K562 (cell line): ENCODE data around the gene CD19. TPM values are rescaled to one million over a fixed set of nuclear protein-coding genes. Genes with fewer than 3 reads are reported as not detected.

Experiments
- CHAMP1 ChIP-seq: fragments of 450-650 bp; IDR thresholded peaks from 2 replicates; pipeline ENCODE4 v1.6.1; 2016; ENCODE audit warnings: mild to moderate bottlenecking
- CHCHD3 ChIP-seq: fragments of 250-450 bp; sonication (Bioruptor Pico); IDR thresholded peaks from 2 replicates; pipeline ENCODE4 v2.1.2; 2022; ENCODE audit warnings: mild to moderate bottlenecking
- E2F5 ChIP-seq: sonication (generic); formaldehyde crosslinking; IDR thresholded peaks from 2 replicates; pipeline ENCODE4 v1.8.0; 2022; ENCODE audit warnings: mild to moderate bottlenecking, missing genetic modification reagents
- ERF ChIP-seq: fragments of 450-650 bp; formaldehyde crosslinking; IDR thresholded peaks from 2 replicates; pipeline ENCODE4 v1.4.0; 2020; ENCODE audit warnings: mild to moderate bottlenecking, mixed read lengths
- ESRRB ChIP-seq: fragments of 250-450 bp; sonication (Bioruptor Pico); IDR thresholded peaks from 2 replicates; pipeline ENCODE4 v1.5.0; 2020; ENCODE audit warnings: mild to moderate bottlenecking, moderate library complexity, borderline replicate concordance
- FOXJ2 ChIP-seq: fragments of 200-800 bp; sonication (Bioruptor generic); IDR thresholded peaks from 2 replicates; pipeline ENCODE4 v1.6.1; 2016; ENCODE audit warnings: missing genetic modification characterization, missing compliant biosample characterization
- HBP1 ChIP-seq: fragments of 450-650 bp; formaldehyde crosslinking; IDR thresholded peaks from 2 replicates; pipeline ENCODE4 v1.4.0; 2022; ENCODE audit warnings: missing genetic modification characterization
- HOXB6 ChIP-seq: fragments of 250-450 bp; sonication (Bioruptor Pico); IDR thresholded peaks from 2 replicates; pipeline ENCODE4 v1.5.1; 2022; ENCODE audit warnings: mild to moderate bottlenecking, borderline replicate concordance
- JUND ChIP-seq, 2 experiments: IDR thresholded peaks; 2 replicates in 1 of 2; 3 replicates in 1 of 2; pipeline ENCODE4 v1.6.1; 2011; ENCODE audit warnings: borderline replicate concordance in 2 of 2, low read depth in 2 of 2, low read length in 2 of 2, improper control_type of control experiment in 1 of 2, missing biosample characterization in 1 of 2, missing genetic modification characterization in 1 of 2, missing genetic modification reagents in 1 of 2
- MAZ ChIP-seq, 2 experiments: fragments of 450-650 bp in 1 of 2; sonication (generic) in 1 of 2; formaldehyde crosslinking; IDR thresholded peaks in 1 of 2; conservative IDR thresholded peaks in 1 of 2; 2 replicates each; pipeline versions ENCODE4 v1.4.0 to v1.5.0; 2020; ENCODE audit warnings: mild to moderate bottlenecking in 1 of 2, missing genetic modification reagents in 1 of 2
- PTTG1 ChIP-seq: fragments of 450-650 bp; IDR thresholded peaks from 2 replicates; pipeline ENCODE4 v1.6.1; 2016; ENCODE audit warnings: low read depth, mild to moderate bottlenecking, missing genetic modification characterization, missing compliant biosample characterization
- SIN3B ChIP-seq: fragments of 450-650 bp; IDR thresholded peaks from 2 replicates; pipeline ENCODE4 v1.6.1; 2017; ENCODE audit warnings: low read depth, mild to moderate bottlenecking, moderate library complexity
- TCF7 ChIP-seq: sonication (generic); IDR thresholded peaks from 2 replicates; pipeline ENCODE4 v1.6.1; 2016; ENCODE audit warnings: antibody characterized with exemption, borderline replicate concordance
- TCFL5 ChIP-seq: fragments of 250-450 bp; sonication (Bioruptor Pico); conservative IDR thresholded peaks from 2 replicates; pipeline ENCODE4 v1.6.1; 2021; ENCODE audit warnings: mild to moderate bottlenecking, moderate library complexity, matching md5 sums
- YY1 ChIP-seq, 3 experiments: IDR thresholded peaks; 2 replicates each; pipeline ENCODE4 v1.6.1; 2011; ENCODE audit warnings: low read length in 2 of 3, mild to moderate bottlenecking in 2 of 3, moderate library complexity in 2 of 3, borderline replicate concordance in 1 of 3, control low read depth in 1 of 3, low read depth in 1 of 3; ENCODE audit not compliant: insufficient read depth in 3 of 3, insufficient replicate concordance in 2 of 3, control insufficient read depth in 1 of 3, insufficient read length in 1 of 3; ENCODE audit errors: extremely low read depth in 1 of 3
- ZBED1 ChIP-seq: IDR thresholded peaks from 2 replicates; pipeline ENCODE4 v1.6.1; 2014
- ZNF384 ChIP-seq: IDR thresholded peaks from 2 replicates; pipeline ENCODE4 v1.6.1; 2012; ENCODE audit warnings: low read depth, low read length, improper control_type of control experiment
- ZNF79 ChIP-seq: fragments of 250-450 bp; sonication (Bioruptor Pico); IDR thresholded peaks from 2 replicates; pipeline ENCODE4 v1.4.0; 2020; ENCODE audit warnings: low read depth, mild to moderate bottlenecking, moderate library complexity
- polyA plus RNA-seq, 8 experiments: library from polyadenylated mRNA; depleted of rRNA in 4 of 8; stranded (reverse) in 5 of 8; unstranded in 3 of 8; fragments of >200 nt; fragmentation: Nextera tagmentation in 2 of 8; fragmentation: Illumina TruSeq in 1 of 8; extraction: Ambion mirVana in 2 of 8; extraction: Trizol in 1 of 8; gene quantifications; 2 replicates each; pipeline versions ENCODE4 v1.2.1 to v1.2.3, GENCODE V29; 2011 to 2014; ENCODE audit warnings: inconsistent platforms in 1 of 8, missing spikeins in 1 of 8
- total RNA-seq, 7 experiments: library from RNA; depleted of rRNA in 6 of 7; stranded (reverse); fragments of >200 nt in 6 of 7; fragmentation: Illumina TruSeq in 2 of 7; extraction: Trizol in 2 of 7; gene quantifications; 2 replicates each; pipeline versions ENCODE4 v1.2.1 to v1.2.3, GENCODE V29; 2011 to 2021; ENCODE audit warnings: low replicate concordance in 1 of 7
- TF ChIP-seq, protein P1 (sequence below): fragments of 250-450 bp; sonication (Bioruptor Pico); IDR thresholded peaks from 2 replicates; pipeline ENCODE4 v1.8.0; 2021; ENCODE audit warnings: moderate library complexity, mild to moderate bottlenecking, inconsistent platforms

CD19 gene
- total and polyA plus RNA-seq, 9 of the 15 experiments (the other 6 are each of a cell fraction or from before 2014, with no cell fraction given) = 0.27 to 3.7 (median 2.0) TPM; not detected in 1

- TF ChIP-seq, protein P1, sequence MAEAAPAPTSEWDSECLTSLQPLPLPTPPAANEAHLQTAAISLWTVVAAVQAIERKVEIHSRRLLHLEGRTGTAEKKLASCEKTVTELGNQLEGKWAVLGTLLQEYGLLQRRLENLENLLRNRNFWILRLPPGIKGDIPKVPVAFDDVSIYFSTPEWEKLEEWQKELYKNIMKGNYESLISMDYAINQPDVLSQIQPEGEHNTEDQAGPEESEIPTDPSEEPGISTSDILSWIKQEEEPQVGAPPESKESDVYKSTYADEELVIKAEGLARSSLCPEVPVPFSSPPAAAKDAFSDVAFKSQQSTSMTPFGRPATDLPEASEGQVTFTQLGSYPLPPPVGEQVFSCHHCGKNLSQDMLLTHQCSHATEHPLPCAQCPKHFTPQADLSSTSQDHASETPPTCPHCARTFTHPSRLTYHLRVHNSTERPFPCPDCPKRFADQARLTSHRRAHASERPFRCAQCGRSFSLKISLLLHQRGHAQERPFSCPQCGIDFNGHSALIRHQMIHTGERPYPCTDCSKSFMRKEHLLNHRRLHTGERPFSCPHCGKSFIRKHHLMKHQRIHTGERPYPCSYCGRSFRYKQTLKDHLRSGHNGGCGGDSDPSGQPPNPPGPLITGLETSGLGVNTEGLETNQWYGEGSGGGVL (CRISPR knock-in tag) = no peak
- TF ChIP-seq HOXB6 (CRISPR knock-in tag) = no peak
- TF ChIP-seq ZNF79 (CRISPR knock-in tag) = no peak
- TF ChIP-seq JUND (IDR thresholded peaks at IDR 0.05; ENCODE audit: borderline replicate concordance, low read depth, low read length) = peak; percentile 62; the same call in 1 of the 2 replicates
- no peak; the same call in 2 of the 3 replicates for TF ChIP-seq JUND (tag; IDR thresholded peaks at IDR 0.05; ENCODE audit: borderline replicate concordance, low read depth, low read length)
- TF ChIP-seq FOXJ2 (tag) = no peak
- TF ChIP-seq YY1 (IDR thresholded peaks at IDR 0.05; ENCODE audit: borderline replicate concordance in 1 of 3, control insufficient read depth in 1 of 3, extremely low read depth in 1 of 3, insufficient read depth in 3 of 3, insufficient read length in 1 of 3, insufficient replicate concordance in 2 of 3, low read depth in 1 of 3, low read length in 2 of 3) = peak in 2 of 3 experiments; percentile 67 to 84
- TF ChIP-seq TCFL5 (CRISPR knock-in tag) = no peak
- TF ChIP-seq ESRRB = no peak
- TF ChIP-seq ERF (CRISPR knock-in tag) = peak; percentile 73; the same call in 1 of the 2 replicates
- no peak for TF ChIP-seq CHCHD3 (CRISPR knock-in tag)
- TF ChIP-seq SIN3B = no peak
- 0 out of 2 replicates have a peak, but pooled peaks have one; percentile 28 for TF ChIP-seq TCF7
- no peak for TF ChIP-seq PTTG1 (tag)
- no peak for TF ChIP-seq ZNF384
- TF ChIP-seq MAZ (CRISPR knock-in tag; conservative IDR thresholded peaks at IDR 0.05 in 1 of 2, IDR thresholded peaks at IDR 0.05 in 1 of 2) = peak in 1 of 2 experiments; percentile 63; a peak in 2 of 4 replicates
- no peak for TF ChIP-seq ZBED1
- no peak for TF ChIP-seq HBP1 (CRISPR knock-in tag)
- TF ChIP-seq CHAMP1 = no peak
- no peak for TF ChIP-seq E2F5 (CRISPR knock-in tag)
Measured at GRCh38 chr16:28925386-28926228, 6.2 kb upstream of the CD19 start (continued).
